Measurements from ENCODE around the gene ARHGAP22.

ARHGAP22 gene

DNA sequence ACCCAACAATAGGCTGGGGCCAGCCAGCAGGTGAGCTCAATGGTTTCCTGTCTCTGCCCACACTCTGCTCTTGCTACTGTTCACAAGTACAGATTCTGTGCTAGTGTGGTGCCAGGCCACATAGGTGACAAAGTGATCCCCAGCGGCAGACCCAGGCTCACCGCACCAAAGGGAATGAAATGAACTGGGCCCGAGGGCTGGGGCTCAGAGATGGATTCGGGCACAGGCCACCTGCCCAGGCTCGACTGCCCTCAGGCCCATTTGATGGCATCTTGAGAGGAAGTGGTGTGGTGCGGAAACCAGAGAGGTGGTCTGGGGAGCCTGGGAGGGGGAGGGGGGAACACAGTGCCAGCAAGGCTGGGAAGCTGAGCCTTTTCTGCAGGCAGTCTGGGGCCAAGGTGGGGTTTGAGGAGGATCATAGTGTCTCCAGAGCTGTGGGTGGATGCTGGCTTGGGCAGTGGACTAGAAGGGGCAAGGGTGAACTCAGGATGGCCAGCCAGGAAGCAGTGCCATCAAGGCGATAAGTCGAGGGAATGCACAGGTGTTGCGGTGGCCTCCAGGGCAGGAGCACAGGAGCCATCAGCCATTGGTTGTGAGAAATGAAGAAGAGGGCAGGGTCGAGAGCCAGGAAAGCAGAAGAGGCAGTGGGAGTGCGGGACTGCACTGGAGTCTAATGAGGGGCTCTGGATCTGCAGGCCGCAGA is 85.2 kb downstream of the ARHGAP22 start:
- H3K4me3 ChIP-seq (ENCODE audit: low read length): no peak overlapping the region
- DNase-seq (ENCODE audit: low read depth): no peak
- TF ChIP-seq CTCF (conservative IDR thresholded peaks at IDR 0.05; ENCODE audit: low read depth, low read length): no peak

GRCh38 chr10:48518986-48519385 is 85.9 kb downstream of the ARHGAP22 start:
- no peak overlapping the region for H3K4me3 ChIP-seq (ENCODE audit: low read length)
- no peak for DNase-seq (ENCODE audit: low read depth)
- no peak for TF ChIP-seq CTCF (conservative IDR thresholded peaks at IDR 0.05; ENCODE audit: low read depth, low read length)

DNA sequence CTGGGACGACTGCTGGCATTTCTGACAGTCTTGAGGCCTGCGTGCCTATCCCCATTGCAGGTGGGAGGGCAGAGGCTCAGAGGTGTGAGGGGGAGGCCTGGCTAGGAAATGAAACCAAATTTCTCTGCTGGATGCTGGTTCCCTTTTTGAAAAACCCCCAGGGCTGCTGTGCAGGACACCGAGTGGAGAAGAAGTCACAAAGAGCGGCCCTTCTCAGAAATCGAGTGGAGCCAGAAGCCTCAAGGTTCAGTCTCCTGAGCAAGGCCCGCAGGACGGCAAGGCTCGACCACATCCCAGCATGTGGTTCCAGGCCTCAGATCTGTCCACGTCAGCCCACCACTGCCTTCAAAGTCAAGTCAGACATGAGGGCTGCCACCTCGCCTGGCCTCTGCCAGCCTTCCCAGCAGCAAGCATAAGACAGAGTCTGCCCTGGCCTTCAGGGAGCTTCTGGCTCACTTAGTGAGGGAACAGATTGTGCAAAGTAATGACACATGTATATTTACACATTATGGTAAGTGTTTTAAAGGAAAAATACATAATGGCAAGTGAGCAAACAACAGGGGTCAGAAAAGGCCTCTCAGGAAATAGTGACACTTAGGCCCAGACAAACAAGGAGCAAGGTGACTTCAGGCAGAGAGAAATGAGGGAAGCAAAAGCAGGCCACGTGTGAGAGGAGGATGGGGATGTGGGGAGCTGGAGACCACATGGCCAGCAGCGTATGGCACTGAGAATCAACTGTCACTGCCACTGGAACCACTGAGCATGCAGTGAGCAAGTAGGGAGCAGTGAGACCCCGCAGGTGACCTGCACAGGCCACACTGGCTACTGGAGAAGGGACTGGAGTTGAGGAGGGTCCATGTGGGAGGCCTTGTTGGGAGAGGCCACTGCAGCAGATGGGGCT is 86.7 kb downstream of the ARHGAP22 start:
- no peak for TF ChIP-seq CTCF (conservative IDR thresholded peaks at IDR 0.05; ENCODE audit: low read depth, low read length)
- no peak for DNase-seq (ENCODE audit: low read depth)
- H3K4me3 ChIP-seq (ENCODE audit: low read length): no peak overlapping the region

- no peak for DNase-seq (ENCODE audit: low read depth)
Measured at GRCh38 chr10:48517482-48517881, 87.4 kb downstream of the ARHGAP22 start.

GRCh38 chr10:48516911-48517310 is 88.0 kb downstream of the ARHGAP22 start:
- H3K4me3 ChIP-seq (ENCODE audit: low read length): no peak overlapping the region
- no peak for DNase-seq (ENCODE audit: low read depth)
- TF ChIP-seq CTCF (conservative IDR thresholded peaks at IDR 0.05; ENCODE audit: low read depth, low read length): no peak

More at GRCh38 chr10:48517482-48517881, 87.4 kb downstream of the ARHGAP22 start:
- TF ChIP-seq CTCF (conservative IDR thresholded peaks at IDR 0.05; ENCODE audit: low read depth, low read length): no peak
- H3K4me3 ChIP-seq (ENCODE audit: low read length): no peak overlapping the region

DNA sequence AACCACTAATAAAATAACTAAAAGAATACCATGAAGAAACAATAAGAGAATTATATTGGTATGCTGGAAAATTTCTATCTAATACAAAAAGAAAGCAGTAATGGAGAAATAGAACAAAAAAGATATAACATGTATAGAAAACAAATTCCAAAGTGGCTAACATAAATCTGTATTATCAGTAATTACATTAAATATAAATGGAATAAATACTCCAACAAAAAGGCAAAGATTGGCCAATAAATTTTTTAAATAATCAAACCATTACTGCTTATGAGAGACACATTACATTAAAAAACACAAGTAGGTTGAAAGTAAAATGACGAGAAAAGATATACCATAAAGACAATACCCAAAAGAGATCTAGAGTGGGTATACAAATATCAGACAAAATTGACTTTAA is 90.0 kb downstream of the ARHGAP22 start:
- H3K4me3 ChIP-seq (ENCODE audit: low read length): no peak overlapping the region
- TF ChIP-seq CTCF (conservative IDR thresholded peaks at IDR 0.05; ENCODE audit: low read depth, low read length): no peak
- no peak for DNase-seq (ENCODE audit: low read depth)
